ENCODE measurements around the gene AMIGO1.

AMIGO1 gene

DNA sequence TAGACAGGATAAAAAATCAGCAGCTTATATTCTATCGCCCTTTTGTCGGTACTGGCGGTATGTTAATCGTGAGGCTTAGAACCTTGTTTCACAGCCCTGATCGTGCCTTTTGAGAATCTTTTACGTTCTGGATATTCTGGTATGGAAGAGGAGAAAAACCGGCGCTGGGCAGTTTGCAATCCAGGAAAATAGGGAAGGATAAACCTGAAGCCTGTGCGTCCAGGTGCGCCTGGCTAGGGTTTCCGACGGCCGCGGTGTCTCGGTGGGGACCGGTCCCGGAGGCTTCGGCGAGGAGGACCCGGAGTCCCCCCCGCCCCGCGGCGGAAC is 43.4 kb downstream of the AMIGO1 start:
- no peak for DNase-seq (ENCODE audit: low read depth in 1 of 2, low spot score in 1 of 2)
- Histone ChIP-seq H3K4me3 (replicated peaks; ENCODE audit: insufficient read depth, low read length) (peak overlapping the region; percentile 32), H3K27me3 (ENCODE audit: insufficient read depth, poor library complexity, severe bottlenecking) (peaks cover 64% of the 10 kb centered on the region), H3K27ac (replicated peaks) (no peak overlapping the region)
- TF ChIP-seq GABPA (IDR thresholded peaks at IDR 0.05; ENCODE audit: low read depth): no peak
- TF ChIP-seq POLR2AphosphoS5 (IDR thresholded peaks at IDR 0.05; ENCODE audit: low read depth): no peak
- TF ChIP-seq SPI1 (IDR thresholded peaks at IDR 0.05; ENCODE audit: borderline replicate concordance, low read depth): no peak
- TF ChIP-seq, protein P1, sequence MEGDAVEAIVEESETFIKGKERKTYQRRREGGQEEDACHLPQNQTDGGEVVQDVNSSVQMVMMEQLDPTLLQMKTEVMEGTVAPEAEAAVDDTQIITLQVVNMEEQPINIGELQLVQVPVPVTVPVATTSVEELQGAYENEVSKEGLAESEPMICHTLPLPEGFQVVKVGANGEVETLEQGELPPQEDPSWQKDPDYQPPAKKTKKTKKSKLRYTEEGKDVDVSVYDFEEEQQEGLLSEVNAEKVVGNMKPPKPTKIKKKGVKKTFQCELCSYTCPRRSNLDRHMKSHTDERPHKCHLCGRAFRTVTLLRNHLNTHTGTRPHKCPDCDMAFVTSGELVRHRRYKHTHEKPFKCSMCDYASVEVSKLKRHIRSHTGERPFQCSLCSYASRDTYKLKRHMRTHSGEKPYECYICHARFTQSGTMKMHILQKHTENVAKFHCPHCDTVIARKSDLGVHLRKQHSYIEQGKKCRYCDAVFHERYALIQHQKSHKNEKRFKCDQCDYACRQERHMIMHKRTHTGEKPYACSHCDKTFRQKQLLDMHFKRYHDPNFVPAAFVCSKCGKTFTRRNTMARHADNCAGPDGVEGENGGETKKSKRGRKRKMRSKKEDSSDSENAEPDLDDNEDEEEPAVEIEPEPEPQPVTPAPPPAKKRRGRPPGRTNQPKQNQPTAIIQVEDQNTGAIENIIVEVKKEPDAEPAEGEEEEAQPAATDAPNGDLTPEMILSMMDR (IDR thresholded peaks at IDR 0.05; ENCODE audit: insufficient read depth, low read length): no peak
- TF ChIP-seq, protein P2, sequence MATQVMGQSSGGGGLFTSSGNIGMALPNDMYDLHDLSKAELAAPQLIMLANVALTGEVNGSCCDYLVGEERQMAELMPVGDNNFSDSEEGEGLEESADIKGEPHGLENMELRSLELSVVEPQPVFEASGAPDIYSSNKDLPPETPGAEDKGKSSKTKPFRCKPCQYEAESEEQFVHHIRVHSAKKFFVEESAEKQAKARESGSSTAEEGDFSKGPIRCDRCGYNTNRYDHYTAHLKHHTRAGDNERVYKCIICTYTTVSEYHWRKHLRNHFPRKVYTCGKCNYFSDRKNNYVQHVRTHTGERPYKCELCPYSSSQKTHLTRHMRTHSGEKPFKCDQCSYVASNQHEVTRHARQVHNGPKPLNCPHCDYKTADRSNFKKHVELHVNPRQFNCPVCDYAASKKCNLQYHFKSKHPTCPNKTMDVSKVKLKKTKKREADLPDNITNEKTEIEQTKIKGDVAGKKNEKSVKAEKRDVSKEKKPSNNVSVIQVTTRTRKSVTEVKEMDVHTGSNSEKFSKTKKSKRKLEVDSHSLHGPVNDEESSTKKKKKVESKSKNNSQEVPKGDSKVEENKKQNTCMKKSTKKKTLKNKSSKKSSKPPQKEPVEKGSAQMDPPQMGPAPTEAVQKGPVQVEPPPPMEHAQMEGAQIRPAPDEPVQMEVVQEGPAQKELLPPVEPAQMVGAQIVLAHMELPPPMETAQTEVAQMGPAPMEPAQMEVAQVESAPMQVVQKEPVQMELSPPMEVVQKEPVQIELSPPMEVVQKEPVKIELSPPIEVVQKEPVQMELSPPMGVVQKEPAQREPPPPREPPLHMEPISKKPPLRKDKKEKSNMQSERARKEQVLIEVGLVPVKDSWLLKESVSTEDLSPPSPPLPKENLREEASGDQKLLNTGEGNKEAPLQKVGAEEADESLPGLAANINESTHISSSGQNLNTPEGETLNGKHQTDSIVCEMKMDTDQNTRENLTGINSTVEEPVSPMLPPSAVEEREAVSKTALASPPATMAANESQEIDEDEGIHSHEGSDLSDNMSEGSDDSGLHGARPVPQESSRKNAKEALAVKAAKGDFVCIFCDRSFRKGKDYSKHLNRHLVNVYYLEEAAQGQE (IDR thresholded peaks at IDR 0.05; ENCODE audit: insufficient replicate concordance, low read depth): no peak

DNA sequence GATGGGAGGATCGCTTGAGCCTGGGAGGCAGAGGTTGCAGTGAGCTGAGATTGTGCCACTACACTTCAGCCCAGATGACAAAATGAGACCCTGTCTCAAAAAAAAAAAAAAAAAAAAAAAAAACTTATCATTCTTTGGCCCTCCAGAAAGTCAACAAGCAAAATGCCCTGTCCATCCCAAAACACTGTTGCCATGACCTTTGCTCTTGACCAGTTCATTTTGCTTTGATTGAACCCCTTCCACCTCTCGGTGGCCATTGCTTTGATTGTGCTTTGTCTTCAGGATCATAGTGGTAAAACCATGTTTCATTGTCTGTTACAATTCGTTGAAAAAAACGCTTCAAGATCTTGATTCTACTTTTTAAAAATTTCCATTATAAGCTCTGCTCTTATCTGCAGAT is 51.7 kb downstream of the AMIGO1 start:
- H3K4me3 ChIP-seq (replicated peaks; ENCODE audit: insufficient read depth, low read length): no peak overlapping the region
- no peak for DNase-seq (ENCODE audit: low read depth in 1 of 2, low spot score in 1 of 2)
- no peak overlapping the region for H3K27ac ChIP-seq (replicated peaks)
- H3K27me3 ChIP-seq (ENCODE audit: insufficient read depth, poor library complexity, severe bottlenecking): peaks cover 10% of the 10 kb centered on the region
- TF ChIP-seq, protein P2 (IDR thresholded peaks at IDR 0.05; ENCODE audit: insufficient replicate concordance, low read depth): no peak
- TF ChIP-seq GABPA (IDR thresholded peaks at IDR 0.05; ENCODE audit: low read depth): no peak
- TF ChIP-seq, protein P1 (IDR thresholded peaks at IDR 0.05; ENCODE audit: insufficient read depth, low read length): no peak
- TF ChIP-seq SPI1 (IDR thresholded peaks at IDR 0.05; ENCODE audit: borderline replicate concordance, low read depth): no peak
- TF ChIP-seq POLR2AphosphoS5 (IDR thresholded peaks at IDR 0.05; ENCODE audit: low read depth): no peak

DNA sequence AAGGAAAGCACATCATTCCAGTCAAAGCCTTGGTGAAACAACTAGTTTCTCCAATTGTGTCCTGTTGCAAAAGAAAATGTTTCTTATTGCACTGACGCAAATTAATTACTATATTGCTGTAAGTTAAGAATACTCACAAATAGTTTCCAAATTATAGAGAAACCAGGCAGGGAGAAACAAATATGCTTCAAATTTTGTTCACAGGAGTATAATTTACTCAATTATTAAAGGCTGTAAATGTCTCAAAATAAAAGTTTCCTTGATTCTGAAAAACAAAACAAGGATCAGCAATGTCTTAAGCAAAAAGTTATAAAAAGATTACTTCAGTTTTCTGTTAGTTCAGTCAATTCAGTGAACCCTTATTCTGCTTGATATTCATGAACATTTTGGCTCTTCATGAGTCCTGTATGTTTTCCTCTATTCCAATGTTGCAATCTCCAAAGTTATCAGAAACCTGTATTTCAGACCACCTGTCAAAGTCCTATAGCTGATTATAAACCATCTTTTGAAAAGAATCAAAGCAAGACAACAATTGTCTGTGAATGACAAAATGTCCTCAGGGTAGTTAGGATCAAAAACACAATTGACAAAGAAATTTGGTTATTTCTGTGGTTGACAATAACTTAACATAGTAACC is 54.9 kb downstream of the AMIGO1 start:
- Histone ChIP-seq H3K27me3 (ENCODE audit: insufficient read depth, poor library complexity, severe bottlenecking) (peaks cover 5% of the 10 kb centered on the region), H3K4me3 (replicated peaks; ENCODE audit: insufficient read depth, low read length) (no peak overlapping the region), H3K27ac (replicated peaks) (no peak overlapping the region)
- TF ChIP-seq GABPA (IDR thresholded peaks at IDR 0.05; ENCODE audit: low read depth) (no peak), SPI1 (IDR thresholded peaks at IDR 0.05; ENCODE audit: borderline replicate concordance, low read depth) (no peak), POLR2AphosphoS5 (IDR thresholded peaks at IDR 0.05; ENCODE audit: low read depth) (no peak)
- TF ChIP-seq, protein P2 (IDR thresholded peaks at IDR 0.05; ENCODE audit: insufficient replicate concordance, low read depth): no peak
- TF ChIP-seq, protein P1 (IDR thresholded peaks at IDR 0.05; ENCODE audit: insufficient read depth, low read length): no peak
- DNase-seq (ENCODE audit: low read depth in 1 of 2, low spot score in 1 of 2): no peak

Measured in HL-60 (cell line).